HS-27A (cell line): Measurements from ENCODE around the gene TGIF2.
"Not testable (repeated sequence)": the region's sequence is repeated elsewhere in the genome, so short reads cannot be mapped to it uniquely, and the experiment has no call there.

Experiments
- DNase-seq: peaks from one replicate; pipeline ENCODE4 v3.0.0-alpha.2; 2012; ENCODE audit warnings: low read depth, missing footprints

Gene TGIF2

DNA sequence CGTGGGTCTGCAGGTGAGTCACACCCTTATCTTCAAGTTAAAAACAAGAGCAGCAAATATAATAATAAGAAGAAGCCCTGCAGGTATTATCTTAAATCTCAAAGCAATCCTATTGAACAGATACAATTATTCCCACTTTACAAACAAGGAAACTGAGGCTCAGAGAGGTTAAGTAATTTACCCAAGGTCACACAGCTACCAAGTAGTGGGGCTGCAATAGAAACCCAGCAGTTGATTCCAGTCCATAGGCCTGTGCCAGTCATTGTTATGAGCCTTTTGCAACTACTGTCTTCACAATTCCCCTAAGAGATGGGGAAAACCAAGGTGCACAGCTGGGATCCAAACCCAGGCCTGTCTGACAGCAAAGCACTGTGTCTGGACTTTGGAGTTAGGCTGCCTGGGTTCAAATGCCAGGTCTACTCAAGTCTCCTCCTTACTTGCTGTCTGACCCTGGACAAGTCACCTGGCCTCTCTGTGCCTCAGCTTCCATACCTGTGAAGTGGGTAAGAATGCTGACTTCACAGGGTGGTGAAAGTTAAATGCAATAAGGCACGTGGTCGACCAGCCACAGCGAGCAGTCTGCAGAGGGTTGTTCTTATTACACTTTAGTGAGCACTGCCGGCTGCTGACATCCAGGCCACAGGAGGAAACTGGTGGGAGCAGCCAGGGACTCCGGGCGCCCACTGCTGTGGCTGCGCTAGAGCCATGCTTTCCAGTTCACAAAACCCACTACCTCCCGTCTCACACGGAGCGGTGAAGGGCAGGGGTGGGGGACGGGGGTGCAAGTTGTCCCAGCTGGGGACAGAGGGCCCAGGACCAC is 26.0 kb upstream of the TGIF2 start:
- DNase-seq: no peak

- no peak for DNase-seq
Observed at GRCh38 chr20:36548006-36548315, 25.4 kb upstream of the TGIF2 start.

- DNase-seq: no peak
Observed at GRCh38 chr20:36548704-36549627, 24.4 kb upstream of the TGIF2 start.

- DNase-seq: no peak
Observed at GRCh38 chr20:36549628-36549941, 23.8 kb upstream of the TGIF2 start.

DNA sequence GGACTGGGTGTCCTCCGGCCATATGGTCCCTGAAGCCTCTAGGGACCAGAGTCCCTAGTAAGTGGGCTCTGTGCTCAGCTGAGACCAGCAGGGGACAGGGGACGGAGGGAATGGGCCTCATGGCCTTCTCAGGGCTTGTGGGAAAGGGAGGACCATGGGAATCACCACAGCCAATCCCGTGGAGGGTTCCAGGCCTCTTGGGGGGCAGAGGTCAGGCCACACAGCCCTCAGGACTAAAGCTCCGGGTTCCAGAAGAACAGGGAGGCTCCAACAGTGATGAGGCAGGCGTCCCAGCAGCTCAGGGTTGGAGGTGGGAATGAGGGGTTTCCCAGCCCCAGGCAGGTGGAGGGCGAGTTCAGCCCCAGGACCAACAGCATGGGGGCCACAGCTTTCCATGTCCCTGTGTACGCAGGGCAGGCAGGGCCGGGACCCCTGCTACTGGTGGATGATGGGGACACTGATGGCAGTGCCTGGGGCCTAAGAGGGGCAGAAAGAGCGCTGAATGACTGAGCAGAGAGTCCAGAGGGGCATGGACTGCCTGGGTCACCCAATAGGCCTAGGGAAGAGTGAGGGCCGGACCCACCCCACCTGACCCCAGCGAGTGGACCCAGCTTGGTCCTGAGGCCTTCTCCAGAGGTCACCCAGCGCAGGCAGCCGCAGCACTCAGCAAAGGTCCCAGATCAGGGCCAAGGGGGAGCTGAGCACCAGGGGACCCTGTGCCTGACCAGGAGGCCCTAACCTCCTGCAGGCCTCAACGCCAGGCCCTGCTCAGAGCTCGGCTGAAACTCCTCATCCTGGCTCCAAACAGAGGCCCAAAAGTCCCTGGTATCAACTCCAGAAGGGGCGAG is 23.2 kb upstream of the TGIF2 start:
- no peak for DNase-seq

GRCh38 chr20:36550790-36551299 is 22.6 kb upstream of the TGIF2 start:
- DNase-seq: no peak

DNA sequence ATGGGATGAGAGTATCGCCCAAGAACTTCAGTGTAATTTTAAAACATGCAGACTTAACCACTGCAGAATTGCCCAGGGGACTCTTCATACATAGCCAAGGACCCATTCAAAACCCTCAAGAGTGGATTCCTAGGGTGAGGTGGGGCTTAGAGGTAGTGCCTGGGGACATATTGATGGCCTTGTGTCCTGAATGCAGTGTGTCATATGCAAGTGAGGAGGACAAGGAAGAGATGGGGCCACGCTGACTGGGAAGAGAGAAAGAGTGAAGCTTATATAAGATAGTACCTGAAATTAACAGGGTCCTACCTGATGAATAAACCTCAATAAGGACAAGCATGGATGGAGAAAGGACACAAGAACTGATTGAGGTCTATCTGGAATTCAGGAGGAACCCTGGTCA is 18.1 kb upstream of the TGIF2 start:
- DNase-seq: no peak

GRCh38 chr20:36562724-36563123 is 10.7 kb upstream of the TGIF2 start:
- DNase-seq: no peak

DNA sequence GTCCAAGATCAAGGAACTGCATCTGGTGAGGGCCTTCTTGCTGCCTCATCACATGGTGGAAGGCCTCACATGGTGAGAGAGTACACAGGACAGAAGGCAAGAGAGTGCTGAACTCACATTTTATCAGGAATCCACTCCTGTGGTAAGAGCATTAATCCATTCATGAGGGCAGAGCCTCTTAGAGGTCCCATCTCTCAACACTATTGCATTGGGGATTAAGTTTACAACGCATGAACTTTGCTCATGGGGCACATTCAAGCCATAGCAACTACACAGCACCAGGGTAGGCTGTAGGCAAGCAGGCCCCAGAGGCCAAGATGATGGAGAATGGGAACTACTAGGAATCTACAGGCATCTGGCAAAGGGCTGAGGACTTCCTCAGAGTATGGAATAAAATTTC is 10.0 kb upstream of the TGIF2 start:
- DNase-seq: no peak

DNA sequence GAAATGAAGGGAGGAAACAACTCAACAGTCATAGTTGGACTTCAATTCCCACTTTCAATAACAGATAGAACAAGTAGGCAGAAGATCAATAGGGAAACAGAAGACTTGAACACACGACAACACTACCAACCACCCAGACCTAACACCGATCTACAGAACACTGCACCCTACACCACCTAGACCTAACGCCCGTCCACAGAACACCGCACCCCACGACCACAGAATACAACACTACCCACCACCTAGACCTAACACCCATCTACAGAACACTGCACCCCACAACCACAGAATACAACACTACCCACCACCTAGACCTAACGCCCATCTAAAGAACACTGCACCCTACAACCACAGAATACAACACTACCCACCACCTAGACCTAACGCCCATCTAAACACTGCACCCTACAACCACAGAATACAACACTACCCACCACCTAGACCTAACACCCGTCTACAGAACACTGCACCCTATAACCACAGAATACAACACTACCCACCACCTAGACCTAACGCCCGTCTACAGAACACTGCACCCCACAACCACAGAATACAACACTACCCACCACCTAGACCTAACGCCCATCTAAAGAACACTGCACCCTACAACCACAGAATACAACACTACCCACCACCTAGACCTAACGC is 9.2 kb upstream of the TGIF2 start:
- DNase-seq: not testable (repeated sequence)

GRCh38 chr20:36564726-36565121 is 8.7 kb upstream of the TGIF2 start:
- DNase-seq: not testable (repeated sequence)

- DNase-seq: no peak
Observed at GRCh38 chr20:36565520-36565919, 7.9 kb upstream of the TGIF2 start.

GRCh38 chr20:36569847-36570429 is 3.5 kb upstream of the TGIF2 start:
- no peak for DNase-seq

- DNase-seq: no peak
Observed at GRCh38 chr20:36571564-36572504, 1.6 kb upstream of the TGIF2 start.

GRCh38 chr20:36572701-36573102 is 695 bp upstream of the TGIF2 start:
- DNase-seq: no peak

DNA sequence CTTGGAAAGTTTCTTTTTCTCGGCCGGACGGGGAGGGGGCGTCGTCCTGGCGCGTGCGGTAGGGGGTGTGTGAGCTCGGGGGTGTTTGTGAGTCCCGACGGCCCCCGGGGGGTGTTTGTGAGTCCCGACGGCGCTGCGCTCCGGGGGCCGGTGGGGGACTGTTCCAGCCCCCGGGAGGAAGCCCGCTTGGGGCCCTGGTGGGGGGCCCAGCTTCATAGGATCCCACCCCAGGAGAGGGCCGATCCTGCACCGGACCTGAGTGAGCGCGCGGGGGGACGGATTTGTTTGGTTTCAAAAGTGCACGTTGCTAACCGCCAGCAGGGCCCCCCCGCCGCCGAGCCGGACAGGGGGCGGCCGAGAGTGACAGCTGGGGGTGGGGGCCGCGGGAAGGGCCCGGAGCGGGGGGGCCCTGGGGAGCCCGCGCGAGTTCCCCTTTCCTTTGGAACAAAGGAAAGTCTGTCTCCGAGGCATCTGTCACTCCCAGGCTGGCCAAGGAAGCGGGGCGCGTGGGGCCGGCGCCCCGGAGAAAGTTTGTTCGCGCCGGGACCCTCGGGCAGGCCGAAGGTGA is 485 bp downstream of the TGIF2 start:
- DNase-seq: no peak

DNA sequence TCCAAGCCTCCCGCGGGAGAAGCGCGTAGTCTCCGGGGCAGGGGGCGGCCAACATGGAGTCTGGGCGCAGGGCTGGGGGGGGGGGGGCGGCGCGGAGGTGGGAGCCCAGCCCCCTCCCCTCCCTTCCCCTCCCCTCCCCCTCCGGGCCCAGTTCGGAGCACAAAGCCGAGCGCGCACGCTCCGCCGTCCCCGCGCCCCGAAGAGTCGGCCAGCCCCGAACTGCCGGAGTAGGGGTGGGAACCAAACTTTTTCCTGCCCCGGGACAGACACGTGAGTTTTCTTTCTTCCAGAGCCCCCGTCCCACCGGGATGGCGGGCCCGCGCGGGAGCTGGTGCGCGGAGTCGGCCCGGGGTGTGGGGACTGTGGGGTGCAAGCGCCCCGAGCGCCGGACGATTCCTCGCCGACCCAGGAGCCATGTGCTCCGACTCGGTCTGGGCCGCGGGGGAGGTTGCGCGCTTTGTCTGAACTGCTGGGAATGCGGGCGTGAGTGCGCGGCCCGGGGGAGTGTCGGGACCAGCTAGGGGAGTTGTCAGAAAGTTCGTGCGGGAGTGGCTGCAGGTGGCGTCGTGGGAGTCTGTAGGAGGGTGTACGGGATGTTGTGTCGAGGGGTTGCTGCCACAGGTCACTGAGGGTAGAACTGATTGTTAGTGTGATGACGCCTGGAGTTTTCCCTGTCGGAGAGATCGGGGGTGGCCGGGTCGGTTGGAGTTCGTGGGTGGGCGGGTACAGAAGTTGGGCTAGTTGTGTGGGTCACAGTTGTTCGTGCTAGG is 1.2 kb downstream of the TGIF2 start:
- no peak for DNase-seq

DNA sequence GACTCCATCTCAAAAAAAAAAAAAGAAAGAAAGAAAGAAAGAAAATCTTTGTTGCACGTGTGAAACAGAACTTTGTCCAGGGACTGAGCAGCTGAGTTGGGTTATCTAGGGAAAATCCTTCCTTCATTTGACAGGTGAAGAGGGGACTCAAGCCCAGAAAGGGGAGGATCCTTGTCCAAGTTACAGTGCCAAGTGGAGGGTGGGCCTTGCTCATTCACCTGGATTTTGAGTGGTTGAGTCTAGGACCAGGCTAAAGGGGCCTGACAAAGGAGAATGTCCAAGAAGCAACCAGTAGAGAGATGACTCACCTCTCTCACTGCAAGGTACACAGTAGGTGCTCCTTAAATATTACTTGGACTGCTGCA is 2.7 kb downstream of the TGIF2 start:
- DNase-seq: no peak

DNA sequence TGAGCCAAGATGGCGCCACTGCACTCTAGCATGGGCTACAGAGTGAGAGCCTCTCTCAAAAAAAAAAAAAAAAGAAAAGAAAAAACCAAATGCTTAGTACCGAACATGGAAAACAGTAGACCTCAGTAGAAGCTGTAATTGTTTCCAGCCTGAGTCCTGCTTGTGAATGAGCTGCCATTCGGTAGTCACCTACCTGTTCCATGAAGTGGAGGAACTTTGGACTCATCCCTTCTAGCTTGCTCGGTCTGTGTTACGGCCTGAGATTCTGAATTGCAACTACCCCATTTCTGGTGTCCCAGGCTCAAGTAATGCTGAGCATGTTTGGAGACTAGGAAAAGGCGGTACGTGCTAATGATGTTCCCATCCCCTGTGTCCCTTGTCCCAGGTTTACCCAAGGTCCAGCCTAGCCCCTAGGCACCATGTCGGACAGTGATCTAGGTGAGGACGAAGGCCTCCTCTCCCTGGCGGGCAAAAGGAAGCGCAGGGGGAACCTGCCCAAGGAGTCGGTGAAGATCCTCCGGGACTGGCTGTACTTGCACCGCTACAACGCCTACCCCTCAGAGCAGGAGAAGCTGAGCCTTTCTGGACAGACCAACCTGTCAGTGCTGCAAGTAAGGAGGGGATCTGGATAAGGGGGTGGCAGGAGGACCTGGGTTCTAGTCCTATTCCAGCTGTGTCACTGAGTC is 5.1 kb downstream of the TGIF2 start:
- DNase-seq: no peak
